Neural progenitor cell (in vitro differentiated cells): ENCODE results near the gene PRRX2. TPM values are rescaled to one million over a fixed set of nuclear protein-coding genes. Genes with fewer than 3 reads are reported as not detected.

ENCODE experiments used
- DNase-seq: peaks from one replicate; pipeline ENCODE4 v3.0.0-alpha.2; 2016; ENCODE audit warnings: low spot score
- H2AFZ ChIP-seq: fragments of 200-600 bp; sonication (generic); replicated peaks from 2 replicates; pipeline ENCODE4 v1.6.1; 2016; ENCODE audit warnings: antibody characterized with exemption
- H3F3A ChIP-seq: fragments of 200-600 bp; sonication (generic); 2 replicates; pipeline ENCODE4 v1.6.1; 2016; ENCODE audit warnings: antibody characterized with exemption, low read depth
- H3K27ac ChIP-seq: fragments of 200-600 bp; sonication (generic); 2 replicates; pipeline ENCODE4 v1.5.1; 2016; ENCODE audit warnings: mild to moderate bottlenecking
- H3K27me3 ChIP-seq: fragments of 200-600 bp; sonication (generic); 2 replicates; pipeline ENCODE4 v1.6.1; 2016; ENCODE audit warnings: mild to moderate bottlenecking, moderate library complexity
- H3K36me3 ChIP-seq: fragments of 200-600 bp; sonication (generic); 2 replicates; pipeline ENCODE4 v1.5.1; 2016
- H3K4me1 ChIP-seq: fragments of 200-600 bp; sonication (generic); 2 replicates; pipeline ENCODE4 v1.6.1; 2016; ENCODE audit warnings: mixed run types
- H3K4me2 ChIP-seq: fragments of 200-600 bp; sonication (generic); 2 replicates; pipeline ENCODE4 v1.6.1; 2016
- H3K4me3 ChIP-seq: fragments of 200-600 bp; sonication (generic); 2 replicates; pipeline ENCODE4 v1.5.1; 2016
- H3K79me2 ChIP-seq: fragments of 200-600 bp; sonication (generic); 2 replicates; pipeline ENCODE4 v1.6.1; 2016; ENCODE audit warnings: low read depth
- H3K9ac ChIP-seq: fragments of 200-600 bp; sonication (generic); 2 replicates; pipeline ENCODE4 v1.6.1; 2016
- H3K9me3 ChIP-seq: fragments of 200-600 bp; sonication (generic); 2 replicates; pipeline ENCODE4 v1.5.1; 2016; ENCODE audit warnings: low read depth
- H4K20me1 ChIP-seq: fragments of 200-600 bp; sonication (generic); 2 replicates; pipeline ENCODE4 v1.6.1; 2016; ENCODE audit warnings: low read depth
- H3K27ac Mint-ChIP-seq: 3 replicates; pipeline ENCODE4 v1.8.0; 2021; ENCODE audit warnings: mixed read lengths
- H3K27me3 Mint-ChIP-seq: 2 replicates; pipeline ENCODE4 v1.8.0; 2022; ENCODE audit warnings: low read depth, mild to moderate bottlenecking, inconsistent platforms, moderate library complexity, mixed read lengths; ENCODE audit not compliant: insufficient read depth
- H3K36me3 Mint-ChIP-seq: 3 replicates; pipeline ENCODE4 v1.8.0; 2021; ENCODE audit warnings: mixed read lengths
- H3K4me1 Mint-ChIP-seq: 3 replicates; pipeline ENCODE4 v1.8.0; 2021; ENCODE audit warnings: mixed read lengths
- H3K4me3 Mint-ChIP-seq: 3 replicates; pipeline ENCODE4 v1.8.0; 2021; ENCODE audit warnings: mild to moderate bottlenecking, moderate library complexity, mixed read lengths
- H3K9me3 Mint-ChIP-seq: 3 replicates; pipeline ENCODE4 v1.8.0; 2020; ENCODE audit warnings: mixed read lengths
- EZH2 ChIP-seq: fragments of 200-600 bp; sonication (generic); IDR thresholded peaks from 2 replicates; pipeline ENCODE4 v1.6.1; 2017; ENCODE audit warnings: antibody characterized with exemption, mild to moderate bottlenecking, moderate library complexity
- EZH2phosphoT487 ChIP-seq: fragments of 200-600 bp; sonication (generic); IDR thresholded peaks from 2 replicates; pipeline ENCODE4 v1.6.1; 2017; ENCODE audit warnings: antibody characterized with exemption
- total RNA-seq: library from RNA; depleted of rRNA; stranded (reverse); fragments of >200 nt; gene quantifications from 2 replicates; pipeline ENCODE4 v1.2.3, GENCODE V29; 2015; ENCODE audit warnings: low replicate concordance
- TF ChIP-seq, protein P1 (sequence below): fragments of 200-600 bp; sonication (generic); IDR thresholded peaks from 2 replicates; pipeline ENCODE4 v1.5.1; 2017; ENCODE audit warnings: antibody characterized with exemption, mild to moderate bottlenecking

The PRRX2 gene
- 1.5 and 5.2 TPM in 2 replicates for total RNA-seq

DNA sequence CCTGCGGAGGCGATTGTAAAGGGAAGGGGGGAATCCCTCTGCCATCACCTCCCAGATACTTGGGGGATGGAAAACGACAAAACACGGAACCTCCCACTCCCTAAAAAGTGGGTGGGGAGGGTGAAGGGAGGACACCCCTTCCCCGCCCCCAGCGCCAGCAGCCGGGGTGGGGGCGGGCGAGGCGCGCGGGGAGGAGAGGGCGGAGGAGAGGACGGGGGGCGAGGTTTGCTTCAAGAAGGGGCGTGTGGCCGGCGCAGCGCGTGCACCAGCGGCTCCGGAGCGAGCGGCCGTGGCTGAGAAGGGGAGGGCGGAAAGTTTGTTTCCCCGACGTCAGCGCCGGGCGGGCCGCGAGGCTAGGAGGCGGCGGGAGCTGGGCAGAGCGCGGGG is at the start of gene PRRX2:
Gene PRRX2, plus strand, starts transcription at position 259 of the 387 bp plus-strand sequence. CDS start 221 bp downstream, outside the sequence.
- no peaks in the 10 kb centered on the region for H3K79me2 ChIP-seq
- peaks cover 9% of the 10 kb centered on the region for H3K4me1 Mint-ChIP-seq
- H3K27ac Mint-ChIP-seq: no peak within 1 kb of the TSS
- TF ChIP-seq EZH2 (peak; percentile 55), EZH2phosphoT487 (peak; percentile 46)
- TF ChIP-seq, protein P1, sequence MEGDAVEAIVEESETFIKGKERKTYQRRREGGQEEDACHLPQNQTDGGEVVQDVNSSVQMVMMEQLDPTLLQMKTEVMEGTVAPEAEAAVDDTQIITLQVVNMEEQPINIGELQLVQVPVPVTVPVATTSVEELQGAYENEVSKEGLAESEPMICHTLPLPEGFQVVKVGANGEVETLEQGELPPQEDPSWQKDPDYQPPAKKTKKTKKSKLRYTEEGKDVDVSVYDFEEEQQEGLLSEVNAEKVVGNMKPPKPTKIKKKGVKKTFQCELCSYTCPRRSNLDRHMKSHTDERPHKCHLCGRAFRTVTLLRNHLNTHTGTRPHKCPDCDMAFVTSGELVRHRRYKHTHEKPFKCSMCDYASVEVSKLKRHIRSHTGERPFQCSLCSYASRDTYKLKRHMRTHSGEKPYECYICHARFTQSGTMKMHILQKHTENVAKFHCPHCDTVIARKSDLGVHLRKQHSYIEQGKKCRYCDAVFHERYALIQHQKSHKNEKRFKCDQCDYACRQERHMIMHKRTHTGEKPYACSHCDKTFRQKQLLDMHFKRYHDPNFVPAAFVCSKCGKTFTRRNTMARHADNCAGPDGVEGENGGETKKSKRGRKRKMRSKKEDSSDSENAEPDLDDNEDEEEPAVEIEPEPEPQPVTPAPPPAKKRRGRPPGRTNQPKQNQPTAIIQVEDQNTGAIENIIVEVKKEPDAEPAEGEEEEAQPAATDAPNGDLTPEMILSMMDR: no peak
- peak within 1 kb of the TSS; percentile 49 for H3K4me3 ChIP-seq
- H3K36me3 ChIP-seq: no peaks in the 10 kb centered on the region
- no peaks in the 10 kb centered on the region for H3K36me3 Mint-ChIP-seq
- H3K4me2 ChIP-seq: peak within 1 kb of the TSS; percentile 86
- no peak within 1 kb of the TSS for H3K27ac ChIP-seq
- H3F3A ChIP-seq: peaks cover 41% of the 10 kb centered on the region
- H3K4me3 Mint-ChIP-seq: peak within 1 kb of the TSS; percentile 81
- H3K4me1 ChIP-seq: peaks cover 10% of the 10 kb centered on the region
- H3K27me3 ChIP-seq: peaks cover 56% of the 10 kb centered on the region
- peaks cover 2% of the 10 kb centered on the region for H3K9me3 Mint-ChIP-seq
- H4K20me1 ChIP-seq: peaks cover 3% of the 10 kb centered on the region
- H2AFZ ChIP-seq: peak within 1 kb of the TSS; percentile 78
- peak; percentile 80 for DNase-seq
- no peaks in the 10 kb centered on the region for H3K9me3 ChIP-seq
- H3K9ac ChIP-seq: no peak within 1 kb of the TSS
- H3K27me3 Mint-ChIP-seq: peaks cover 33% of the 10 kb centered on the region

DNA sequence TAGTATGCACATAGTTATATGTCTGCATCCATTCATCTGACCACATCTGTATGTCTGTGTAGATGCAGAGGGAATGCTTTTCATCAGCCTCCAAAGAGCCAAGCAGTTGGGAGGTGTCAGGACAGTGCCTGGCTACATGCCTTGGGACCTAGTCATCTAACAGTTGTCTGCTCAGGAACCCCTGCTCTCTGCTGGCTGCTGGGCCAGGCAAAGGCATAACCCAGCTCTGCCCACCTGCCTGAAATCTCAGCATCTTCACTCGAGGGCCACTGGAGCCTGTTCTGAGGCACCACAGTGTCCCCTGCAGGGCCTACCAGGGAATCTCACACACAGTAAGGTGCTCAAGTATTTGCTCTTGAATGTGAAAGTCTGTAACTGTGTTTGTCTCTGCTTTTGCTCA is 48.3 kb upstream of the PRRX2 start:
- H3K27me3 Mint-ChIP-seq: peaks cover 18% of the 10 kb centered on the region
- DNase-seq: peak; percentile 55
- Histone ChIP-seq H3K27ac (no peak overlapping the region), H3K27me3 (peaks cover 44% of the 10 kb centered on the region), H3K4me3 (no peak overlapping the region), H3K79me2 (no peaks in the 10 kb centered on the region), H4K20me1 (no peaks in the 10 kb centered on the region), H3K4me1 (peaks cover 19% of the 10 kb centered on the region), H2AFZ (no peak overlapping the region), H3K9me3 (no peaks in the 10 kb centered on the region), H3F3A (peaks cover 17% of the 10 kb centered on the region), H3K4me2 (no peak overlapping the region), H3K36me3 (no peaks in the 10 kb centered on the region), H3K9ac (no peak overlapping the region)
- TF ChIP-seq, protein P1: peak; percentile 63
- no peak for TF ChIP-seq EZH2phosphoT487
- H3K9me3 Mint-ChIP-seq: peaks cover 2% of the 10 kb centered on the region
- peaks cover 30% of the 10 kb centered on the region for H3K4me1 Mint-ChIP-seq
- H3K4me3 Mint-ChIP-seq: no peak overlapping the region
- H3K27ac Mint-ChIP-seq: peak overlapping the region; percentile 34
- H3K36me3 Mint-ChIP-seq: no peaks in the 10 kb centered on the region

DNA sequence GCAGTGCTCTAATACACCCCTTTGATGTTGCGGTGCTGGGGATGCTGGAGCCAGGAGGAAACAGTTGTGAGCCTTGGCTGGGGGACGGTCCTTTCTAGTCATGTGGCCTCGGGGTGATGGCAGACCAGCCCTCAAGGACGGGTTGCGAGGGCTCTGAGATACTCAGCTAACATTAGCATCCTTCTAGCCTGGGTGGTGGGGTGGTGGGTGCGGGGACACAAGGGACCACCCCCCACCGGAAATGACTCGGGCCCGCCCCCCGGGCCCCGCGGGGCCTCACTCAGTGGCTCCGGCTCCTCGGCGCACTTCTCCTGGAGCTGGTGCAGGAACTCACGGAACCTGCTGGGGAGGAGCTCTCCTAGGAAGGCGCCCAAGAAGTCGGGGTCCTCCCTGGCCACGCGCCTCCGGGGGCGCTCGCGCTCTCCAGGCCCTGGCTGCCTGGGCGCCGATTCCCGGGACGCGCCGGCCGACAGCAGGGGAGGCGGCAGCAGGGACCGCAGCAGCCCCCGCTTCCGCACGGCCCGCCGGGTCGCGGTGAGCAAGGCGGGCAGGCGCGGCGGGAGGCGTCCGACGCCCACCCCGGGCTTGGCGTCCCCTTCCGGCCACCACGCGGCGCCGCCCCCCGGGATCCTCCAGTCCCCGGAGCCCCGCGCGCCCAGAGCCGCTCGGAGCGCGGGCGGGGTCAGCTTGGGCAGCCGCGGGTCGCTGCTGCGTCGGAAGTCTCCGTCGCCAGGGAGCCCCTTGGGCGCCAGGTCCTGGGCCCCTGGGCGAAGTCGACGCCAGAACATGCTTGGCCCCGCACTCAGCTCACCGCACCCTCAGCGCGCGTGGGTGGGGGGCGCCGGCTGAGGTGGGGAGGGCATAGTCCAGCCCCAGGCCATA is 45.4 kb upstream of the PRRX2 start:
- H3K27me3 Mint-ChIP-seq: peaks cover 22% of the 10 kb centered on the region
- no peak overlapping the region for H3K27ac Mint-ChIP-seq
- H3K9ac ChIP-seq: no peak overlapping the region

More for the DNA sequence above, 45.4 kb upstream of the PRRX2 start:
- no peaks in the 10 kb centered on the region for H4K20me1 ChIP-seq
- peak; percentile 72 for DNase-seq
- no peaks in the 10 kb centered on the region for H3K9me3 ChIP-seq
- Mint-ChIP-seq H3K9me3 (peaks cover 2% of the 10 kb centered on the region), H3K36me3 (no peaks in the 10 kb centered on the region), H3K4me1 (peaks cover 25% of the 10 kb centered on the region), H3K4me3 (peak overlapping the region; percentile 67)
- H3K4me2 ChIP-seq: peak overlapping the region; percentile 79
- peaks cover 17% of the 10 kb centered on the region for H3F3A ChIP-seq
- peak overlapping the region; percentile 51 for H3K4me3 ChIP-seq
- peaks cover 44% of the 10 kb centered on the region for H3K27me3 ChIP-seq
- TF ChIP-seq EZH2phosphoT487 (peak; percentile 20), EZH2 (peak; percentile 64)
- TF ChIP-seq, protein P1: peak; percentile 48
- H3K4me1 ChIP-seq: peaks cover 8% of the 10 kb centered on the region
- peak overlapping the region; percentile 66 for H2AFZ ChIP-seq
- H3K79me2 ChIP-seq: no peaks in the 10 kb centered on the region
- no peak overlapping the region for H3K27ac ChIP-seq
- no peaks in the 10 kb centered on the region for H3K36me3 ChIP-seq
